Heart left ventricle (tissue), 16 donors: ENCODE measurements around the gene SLC9B1. TPM values are rescaled to one million over a fixed set of nuclear protein-coding genes. Genes with fewer than 3 reads are reported as not detected.

Experiments
- ATAC-seq, 4 donors: fragments of 200-7000 bp; cut with Tn5 transposase; one replicate each; pipeline ENCODE4 v1.9.1; 2020 to 2022; ENCODE audit warnings: moderate library complexity in 4 of 4, mild to moderate bottlenecking in 3 of 4, moderate number of reproducible peaks in 1 of 4
- DNase-seq, 5 donors: peaks; one replicate each; pipeline ENCODE4 v3.0.0-alpha.2; 2020
- H3K27ac ChIP-seq, 12 donors: fragments of 200-600 bp; sonication (generic) in 4 of 12; one replicate each; pipeline versions ENCODE4 v1.5.0 to v1.8.0; 2016 to 2022; ENCODE audit warnings: mild to moderate bottlenecking in 2 of 12
- H3K27me3 ChIP-seq, 9 donors: fragments of 200-600 bp; sonication (generic) in 2 of 9; one replicate each; pipeline versions ENCODE4 v1.5.1 to v1.8.0; 2016 to 2022; ENCODE audit warnings: mild to moderate bottlenecking in 3 of 9
- H3K36me3 ChIP-seq, 9 donors: fragments of 200-600 bp; sonication (generic) in 2 of 9; one replicate each; pipeline versions ENCODE4 v1.5.0 to v1.8.0; 2018 to 2022; ENCODE audit warnings: mild to moderate bottlenecking in 2 of 9
- H3K4me1 ChIP-seq, 12 donors: fragments of 200-600 bp; sonication (generic) in 4 of 12; one replicate each; pipeline versions ENCODE4 v1.5.0 to v1.8.0; 2016 to 2022; ENCODE audit warnings: mild to moderate bottlenecking in 3 of 12
- H3K4me3 ChIP-seq, 12 donors: fragments of 200-600 bp; sonication (generic) in 4 of 12; one replicate each; pipeline versions ENCODE4 v1.5.0 to v1.8.0; 2017 to 2022; ENCODE audit warnings: mild to moderate bottlenecking in 9 of 12, moderate library complexity in 4 of 12
- H3K9me3 ChIP-seq, 12 donors: fragments of 200-600 bp; sonication (generic) in 4 of 12; one replicate each; pipeline versions ENCODE4 v1.5.0 to v1.8.0; 2016 to 2022; ENCODE audit warnings: mild to moderate bottlenecking in 1 of 12
- CTCF ChIP-seq, 12 donors: fragments of 200-600 bp; sonication (generic) in 4 of 12; IDR thresholded peaks; one replicate each; pipeline versions ENCODE4 v1.5.0 to v1.8.0; 2018 to 2022; ENCODE audit warnings: antibody characterized with exemption in 12 of 12, mild to moderate bottlenecking in 5 of 12
- POLR2A ChIP-seq, 2 donors: fragments of 450-650 bp; IDR thresholded peaks; one replicate each; pipeline ENCODE4 v1.6.1; 2017; ENCODE audit warnings: antibody characterized with exemption in 2 of 2, mild to moderate bottlenecking in 2 of 2, moderate library complexity in 2 of 2
- WGBS, 4 donors: extraction: QIAGEN DNeasy Blood & Tissue Kit in 2 of 4; methylation state at CpG; one replicate each; pipeline versions ENCODE4 v1.1.5 to v1.1.7; 2013 to 2018; 5-methylcytosine and 5-hydroxymethylcytosine counted together
- intact Hi-C, 10 donors: fragments of 100-400 bp; cut with DNase I; formaldehyde crosslinking; loops; one replicate each; pipeline versions ENCODE4 v1.11.1 to v1.14.2; 2022
- polyA plus RNA-seq, 2 donors: library from polyadenylated mRNA; stranded (reverse); fragments of 200-250 nt; gene quantifications; one replicate each; pipeline ENCODE4 v1.2.3, GENCODE V29; 2013
- total RNA-seq, 9 donors: library from RNA; depleted of rRNA in 2 of 9; stranded (reverse); fragments of >200 nt in 2 of 9; fragmentation: NEBNext Ultra II Directional in 3 of 9; extraction: Animal tissue kit (Norgen Biotek cat#: 25700) in 3 of 9; gene quantifications; one replicate each; pipeline versions ENCODE4 v1.1.0 to v1.2.4, GENCODE V29; 2016 to 2023
- donor health status: ischemic (EF 13 %, LVEDD 7.1; RV severe dilation, severe dysfunction).
- donor health status: healthy with polysubstance abuse.
- donor health status: DM: no; HTN: yes; CAD: no.
- donor health status: DM: no; HTN: no; CAD: no.
- donor health status: ischemic (EF 25% LVEDD 6.9; RV normal size, moderate dysfunction).
- donor health status: ischemic (EF 25% LVEDD 5.7; RV mildly dilated, moderate dysfunction).
- donor health status: healthy.
- donor health status: DM: yes; HTN: yes; CAD: no.
- donor health status: ischemic (EF 35%, LVEDD 5.7; RV mildly dilated, moderate dysfunction).
- donor health status: nonischemic (EF 11% LVEDD 7.7; RV severe dilation, severe dysfunction).
- donor health status: DM: yes; HTN: yes; CAD: no.
- donor health status: PGD.
- donor health status: ischemic (EF 29% LVEDD 5.4; RV normal size, mild dysfunction).
- donor health status: nonischemic (EF 23%, LVEDD 6.1; RV moderate dilation, normal function).

The SLC9B1 gene
- total and polyA plus RNA-seq, 11 donors: 0.07 to 1.8 (median 0.56) TPM; not detected in 3

GRCh38 chr4:103054030-103054429 lies 34.5 kb upstream of the SLC9B1 start:
- no peaks in the 10 kb centered on the region for H3K9me3 ChIP-seq
- ATAC-seq (no peak), DNase-seq (no peak)
- intact Hi-C loops: no loop called here
- no peak overlapping the region for H3K4me3 ChIP-seq
- no peaks in the 10 kb centered on the region for H3K4me1 ChIP-seq
- no peaks in the 10 kb centered on the region for H3K27me3 ChIP-seq
- no peak overlapping the region for H3K27ac ChIP-seq
- TF ChIP-seq CTCF (IDR thresholded peaks at IDR 0.05) (no peak), POLR2A (IDR thresholded peaks at IDR 0.05) (no peak)
- H3K36me3 ChIP-seq: peaks cover 0 to 11% (median under 1%) of the 10 kb centered on the region in 9 donors
- 92 to 97% (median 93%) methylated on average over 3 of the region's 3 CpGs for WGBS, 4 donors

GRCh38 chr4:103052779-103053178 lies 33.3 kb upstream of the SLC9B1 start:
- DNase-seq (no peak), ATAC-seq (no peak)
- no peaks in the 10 kb centered on the region for H3K9me3 ChIP-seq
- no peak overlapping the region for H3K27ac ChIP-seq
- H3K27me3 ChIP-seq: no peaks in the 10 kb centered on the region
- intact Hi-C loops: no loop called here
- 73 to 77% (median 75%) methylated on average over 3 of the region's 3 CpGs for WGBS, 4 donors
- TF ChIP-seq POLR2A (IDR thresholded peaks at IDR 0.05): no peak
- TF ChIP-seq CTCF (IDR thresholded peaks at IDR 0.05): no peak
- H3K4me1 ChIP-seq: no peaks in the 10 kb centered on the region
- no peak overlapping the region for H3K4me3 ChIP-seq
- H3K36me3 ChIP-seq: peaks cover 0 to 14% (median 7%) of the 10 kb centered on the region in 9 donors

- Histone ChIP-seq H3K27ac (no peak overlapping the region), H3K4me3 (no peak overlapping the region), H3K27me3 (no peaks in the 10 kb centered on the region), H3K36me3 (peaks cover 0 to 14% (median 7%) of the 10 kb centered on the region in 9 donors), H3K4me1 (no peaks in the 10 kb centered on the region), H3K9me3 (no peaks in the 10 kb centered on the region)
- 96 to 100% (median 97%) methylated on average over 3 of the region's 3 CpGs for WGBS, 4 donors
- DNase-seq (no peak), ATAC-seq (no peak)
- TF ChIP-seq POLR2A (IDR thresholded peaks at IDR 0.05) (no peak), CTCF (IDR thresholded peaks at IDR 0.05) (no peak)
- intact Hi-C loops: no loop called here
Observed at GRCh38 chr4:103052145-103052544, 32.6 kb upstream of the SLC9B1 start.

- intact Hi-C loops: no loop called here
- Histone ChIP-seq H3K4me1 (no peaks in the 10 kb centered on the region), H3K4me3 (no peak overlapping the region), H3K36me3 (peaks cover 0 to 17% (median 7%) of the 10 kb centered on the region in 9 donors), H3K27me3 (no peaks in the 10 kb centered on the region), H3K9me3 (no peaks in the 10 kb centered on the region), H3K27ac (no peak overlapping the region)
- 52 to 60% (median 56%) methylated on average over 2 of the region's 2 CpGs for WGBS, 4 donors
- TF ChIP-seq CTCF (IDR thresholded peaks at IDR 0.05): no peak
- no peak for TF ChIP-seq POLR2A (IDR thresholded peaks at IDR 0.05)
- DNase-seq (no peak), ATAC-seq (no peak)
Observed at GRCh38 chr4:103050736-103051436, 31.4 kb upstream of the SLC9B1 start.
